ENCODE results near the gene NUDT10. TPM values are rescaled to one million over a fixed set of nuclear protein-coding genes. Genes with fewer than 3 reads are reported as not detected.
"Not testable (repeated sequence)": the region's sequence is repeated elsewhere in the genome, so short reads cannot be mapped to it uniquely, and the experiment has no call there.

Gene NUDT10
- polyA plus RNA-seq (2012; ENCODE audit: missing spikeins): not detected

DNA sequence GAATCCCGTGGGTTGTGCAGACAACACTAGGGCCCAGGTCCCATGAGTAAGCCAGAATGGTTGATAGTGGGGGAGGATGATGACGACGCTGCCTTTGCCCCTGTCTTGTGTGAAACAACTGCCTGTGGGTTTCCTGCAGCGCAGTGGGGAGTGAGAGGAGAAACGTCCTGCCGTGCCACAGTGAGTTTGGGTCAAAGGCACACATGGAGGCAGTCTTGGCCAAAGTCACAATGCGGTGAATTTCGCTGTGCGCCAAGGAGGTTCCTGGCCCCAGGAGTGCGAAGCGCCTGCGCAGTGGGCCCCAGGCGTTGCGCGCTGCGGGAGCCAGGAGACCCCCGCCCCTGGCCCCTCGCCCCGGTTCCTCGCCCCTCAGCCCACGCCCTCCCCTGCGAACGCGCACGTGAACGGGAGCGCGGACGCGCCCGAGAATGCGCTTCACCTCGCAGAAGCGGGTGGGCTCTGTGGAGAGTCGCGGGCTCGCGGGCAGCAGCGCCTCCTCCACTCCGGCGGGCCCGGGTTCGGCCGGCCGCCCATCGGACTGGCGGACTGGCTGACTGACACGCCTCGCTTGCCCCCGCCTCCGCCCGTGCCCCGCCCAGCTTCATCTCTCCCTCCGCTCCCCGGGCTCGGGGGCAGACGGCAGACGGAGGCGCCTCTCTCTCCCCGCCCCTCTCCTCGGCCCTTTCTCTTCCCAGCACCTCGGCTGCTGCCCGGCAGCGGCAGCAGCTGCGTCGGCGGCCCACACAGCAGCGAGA lies at the start of gene NUDT10:
Gene NUDT10 (plus strand): TSS at position 635 of the 755 bp plus-strand sequence. CDS start 144 bp downstream, outside the sequence.
- DNase-seq (ENCODE audit: insufficient read length) (peak; percentile 4), FAIRE-seq (no peak)
- TF ChIP-seq POLR2A (IDR thresholded peaks at IDR 0.05; ENCODE audit: low read depth, low read length) (no peak), TAF1 (IDR thresholded peaks at IDR 0.05; ENCODE audit: borderline replicate concordance, low read depth, low read length) (no peak), POLR2AphosphoS5 (IDR thresholded peaks at IDR 0.05; ENCODE audit: low read depth, low read length) (no peak)

DNA sequence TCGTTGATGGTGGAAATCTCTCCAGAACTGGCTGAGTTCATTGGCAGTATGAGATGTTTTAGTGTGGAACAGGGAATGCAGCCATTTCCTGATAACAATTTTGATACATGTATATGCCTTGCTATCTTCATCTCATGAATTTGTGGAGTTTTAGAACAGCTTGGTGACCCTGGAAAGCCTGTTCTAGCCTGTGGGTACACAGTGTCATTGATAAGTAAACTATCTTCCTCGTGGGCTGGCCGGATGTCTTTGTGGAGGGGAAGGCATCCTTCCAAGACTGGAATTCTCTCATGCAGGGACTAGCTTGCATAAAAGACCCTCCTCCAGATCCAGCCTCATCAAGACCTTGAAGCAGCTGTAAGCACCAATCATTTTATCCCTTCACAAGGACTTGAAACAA lies 40.2 kb upstream of the NUDT10 start:
- DNase-seq (ENCODE audit: insufficient read length) (no peak), FAIRE-seq (no peak)
- TF ChIP-seq TAF1 (IDR thresholded peaks at IDR 0.05; ENCODE audit: borderline replicate concordance, low read depth, low read length) (no peak), POLR2AphosphoS5 (IDR thresholded peaks at IDR 0.05; ENCODE audit: low read depth, low read length) (no peak), POLR2A (IDR thresholded peaks at IDR 0.05; ENCODE audit: low read depth, low read length) (no peak)

DNA sequence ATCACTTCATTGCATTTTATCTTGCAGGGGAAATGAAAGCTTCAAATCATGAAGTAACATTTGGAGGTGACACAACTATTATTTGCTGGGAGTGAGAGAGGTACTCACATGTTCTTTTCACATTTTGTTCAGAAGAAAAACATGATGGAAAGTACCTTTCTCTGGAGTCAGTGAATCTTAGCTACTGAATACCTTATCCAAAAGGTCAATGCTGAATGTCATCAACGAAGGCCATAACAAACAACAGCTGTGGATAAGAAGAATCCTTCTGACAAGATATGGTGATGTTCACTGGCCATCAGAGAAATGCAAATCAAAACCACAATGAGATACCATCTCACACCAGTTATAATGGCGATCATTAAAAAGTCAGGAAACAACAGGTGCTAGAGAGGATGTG lies 36.5 kb upstream of the NUDT10 start:
- TF ChIP-seq TAF1 (IDR thresholded peaks at IDR 0.05; ENCODE audit: borderline replicate concordance, low read depth, low read length): no peak
- TF ChIP-seq POLR2AphosphoS5 (IDR thresholded peaks at IDR 0.05; ENCODE audit: low read depth, low read length): no peak
- no peak for TF ChIP-seq POLR2A (IDR thresholded peaks at IDR 0.05; ENCODE audit: low read depth, low read length)
- FAIRE-seq (no peak), DNase-seq (ENCODE audit: insufficient read length) (no peak)

DNA sequence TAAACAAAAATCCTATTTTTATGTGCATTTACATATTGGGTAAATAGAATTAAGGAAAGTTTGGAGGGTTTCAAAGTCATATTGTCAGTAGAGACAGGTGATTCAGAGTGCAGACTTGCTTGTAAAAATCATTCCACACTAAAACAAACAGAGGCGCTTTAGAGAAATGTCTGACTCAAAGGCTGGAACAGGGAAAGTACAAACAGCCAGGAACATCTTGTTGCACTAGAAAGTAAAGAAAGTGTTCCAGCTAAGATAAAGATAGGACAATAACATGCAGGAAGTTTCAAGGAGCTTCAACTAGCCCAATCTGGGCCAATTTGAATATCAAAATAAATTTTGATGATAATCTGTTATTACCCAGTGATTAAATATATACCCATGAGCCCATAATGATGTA lies 16.4 kb upstream of the NUDT10 start:
- no peak for TF ChIP-seq POLR2AphosphoS5 (IDR thresholded peaks at IDR 0.05; ENCODE audit: low read depth, low read length)
- no peak for TF ChIP-seq POLR2A (IDR thresholded peaks at IDR 0.05; ENCODE audit: low read depth, low read length)
- TF ChIP-seq TAF1 (IDR thresholded peaks at IDR 0.05; ENCODE audit: borderline replicate concordance, low read depth, low read length): no peak
- DNase-seq (ENCODE audit: insufficient read length) (no peak), FAIRE-seq (no peak)

DNA sequence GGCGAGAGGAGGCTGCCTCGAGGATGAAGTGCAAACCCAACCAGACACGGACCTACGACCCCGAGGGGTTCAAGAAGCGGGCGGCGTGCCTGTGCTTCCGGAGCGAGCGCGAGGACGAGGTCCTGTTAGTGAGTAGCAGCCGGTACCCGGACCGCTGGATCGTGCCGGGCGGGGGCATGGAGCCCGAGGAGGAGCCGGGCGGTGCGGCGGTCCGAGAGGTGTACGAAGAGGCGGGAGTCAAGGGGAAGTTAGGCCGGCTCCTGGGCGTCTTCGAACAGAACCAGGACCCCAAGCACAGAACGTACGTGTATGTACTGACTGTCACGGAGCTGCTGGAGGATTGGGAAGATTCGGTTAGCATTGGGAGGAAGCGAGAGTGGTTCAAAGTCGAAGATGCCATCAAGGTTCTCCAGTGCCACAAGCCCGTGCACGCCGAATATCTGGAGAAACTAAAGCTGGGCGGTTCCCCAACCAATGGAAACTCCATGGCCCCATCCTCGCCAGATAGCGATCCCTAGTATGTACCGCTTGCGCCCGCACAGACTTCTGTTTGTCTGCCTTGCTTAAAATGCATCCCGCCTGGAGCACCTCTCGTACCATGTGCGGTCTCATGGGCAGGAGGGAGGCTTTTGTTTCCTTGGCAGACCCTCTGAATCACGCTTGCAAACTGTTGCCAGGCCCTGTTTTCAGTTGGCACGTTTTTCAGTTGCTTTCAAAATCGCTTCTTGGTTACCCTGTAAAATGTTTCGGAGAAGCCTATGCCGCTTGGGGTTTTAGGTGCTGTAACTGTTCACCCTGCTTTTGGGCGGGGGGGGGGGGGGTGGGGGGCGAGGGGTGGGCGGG lies 542 bp downstream of the NUDT10 start:
- DNase-seq (ENCODE audit: insufficient read length): not testable (repeated sequence)
- peak; percentile 38 for FAIRE-seq

DNA sequence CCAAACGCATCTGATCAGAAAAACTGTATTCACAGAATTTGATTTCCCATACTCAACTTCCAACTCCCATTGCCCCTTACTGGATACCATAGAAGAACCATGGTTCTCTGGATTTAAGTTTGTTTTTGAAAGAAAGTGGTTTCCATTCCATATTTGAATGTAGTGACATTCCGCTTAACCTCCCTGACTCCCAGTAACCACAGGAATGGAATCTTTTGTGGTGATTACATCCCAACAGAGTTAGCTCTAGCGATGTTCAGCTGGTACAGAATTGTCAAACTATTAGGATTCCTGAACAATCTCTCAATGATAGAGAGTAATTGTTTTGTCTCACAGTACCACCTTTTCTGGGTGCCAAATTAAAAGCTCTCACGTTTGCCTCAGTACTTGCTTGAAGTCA lies 1.7 kb downstream of the NUDT10 start:
- FAIRE-seq (no peak), DNase-seq (ENCODE audit: insufficient read length) (no peak)
- TF ChIP-seq POLR2A (IDR thresholded peaks at IDR 0.05; ENCODE audit: low read depth, low read length) (no peak), POLR2AphosphoS5 (IDR thresholded peaks at IDR 0.05; ENCODE audit: low read depth, low read length) (no peak), TAF1 (IDR thresholded peaks at IDR 0.05; ENCODE audit: borderline replicate concordance, low read depth, low read length) (no peak)

DNA sequence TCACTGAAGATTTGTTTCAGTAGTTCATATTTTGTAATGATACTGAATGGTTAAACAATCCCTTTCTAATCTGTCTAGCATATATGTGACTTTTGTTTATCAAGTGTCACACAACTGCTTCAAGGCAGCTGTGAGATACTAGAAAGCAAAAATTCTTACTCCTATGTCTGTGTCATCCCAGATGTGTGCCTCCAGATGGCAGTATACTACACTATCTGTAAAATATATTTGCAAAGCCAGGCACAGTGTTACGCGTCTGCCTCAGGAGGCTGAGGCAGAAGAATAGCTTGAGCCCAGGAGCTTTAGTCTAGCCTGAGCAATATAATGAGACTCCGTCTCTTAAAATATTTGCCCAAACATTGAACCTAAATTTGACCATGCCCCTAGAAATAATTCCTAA lies 4.0 kb downstream of the NUDT10 start:
- TF ChIP-seq POLR2A (IDR thresholded peaks at IDR 0.05; ENCODE audit: low read depth, low read length) (no peak), TAF1 (IDR thresholded peaks at IDR 0.05; ENCODE audit: borderline replicate concordance, low read depth, low read length) (no peak), POLR2AphosphoS5 (IDR thresholded peaks at IDR 0.05; ENCODE audit: low read depth, low read length) (no peak)
- FAIRE-seq: no peak
- DNase-seq (ENCODE audit: insufficient read length): peak; percentile 16

DNA sequence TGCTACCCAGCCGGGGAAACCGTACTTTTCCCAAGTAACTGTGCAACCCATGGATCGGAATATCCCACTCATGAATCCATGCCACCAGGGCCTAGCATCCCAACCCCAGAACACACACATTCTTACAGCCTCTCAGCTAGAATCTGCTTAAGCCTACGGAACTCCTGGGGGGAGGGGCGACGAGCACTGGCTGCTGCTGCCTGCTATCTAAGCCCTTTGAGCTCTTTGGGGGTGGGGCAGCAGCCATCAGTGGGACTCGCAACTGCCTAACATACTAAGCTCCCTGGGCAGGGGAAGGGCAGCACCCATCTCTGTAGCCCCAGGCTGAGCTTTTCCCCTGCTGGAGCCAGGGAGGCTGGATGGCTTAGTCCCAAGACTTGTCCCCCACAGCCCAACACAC lies 28.6 kb downstream of the NUDT10 start:
- TF ChIP-seq POLR2A (IDR thresholded peaks at IDR 0.05; ENCODE audit: low read depth, low read length): no peak
- TF ChIP-seq TAF1 (IDR thresholded peaks at IDR 0.05; ENCODE audit: borderline replicate concordance, low read depth, low read length): no peak
- no peak for TF ChIP-seq POLR2AphosphoS5 (IDR thresholded peaks at IDR 0.05; ENCODE audit: low read depth, low read length)
- FAIRE-seq (no peak), DNase-seq (ENCODE audit: insufficient read length) (no peak)

DNA sequence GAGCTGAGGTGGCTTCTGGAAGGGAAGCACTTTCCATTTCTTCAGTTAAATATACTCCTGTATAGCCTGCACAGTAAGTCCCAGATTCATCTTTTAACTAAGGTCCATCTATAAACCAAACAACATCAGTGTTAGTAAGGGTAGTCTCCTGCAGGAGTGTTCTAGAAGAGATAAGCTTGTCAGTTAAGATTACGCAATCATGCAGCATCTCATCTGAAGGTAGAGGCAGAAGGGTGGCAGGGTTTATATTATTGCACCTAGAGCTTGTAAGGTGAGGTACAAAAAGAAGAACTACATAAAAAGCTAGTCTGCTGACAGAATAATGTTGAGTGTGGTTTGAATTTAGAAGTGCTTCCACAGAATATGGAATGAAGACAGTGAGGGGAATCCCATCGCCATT lies 44.0 kb downstream of the NUDT10 start:
- no peak for FAIRE-seq

More for the DNA sequence above, 44.0 kb downstream of the NUDT10 start:
- DNase-seq (ENCODE audit: insufficient read length): no peak
- TF ChIP-seq POLR2A (IDR thresholded peaks at IDR 0.05; ENCODE audit: low read depth, low read length): no peak
- TF ChIP-seq TAF1 (IDR thresholded peaks at IDR 0.05; ENCODE audit: borderline replicate concordance, low read depth, low read length): no peak
- TF ChIP-seq POLR2AphosphoS5 (IDR thresholded peaks at IDR 0.05; ENCODE audit: low read depth, low read length): no peak

Measured in GM12892 (cell line).